Omental fat pad (tissue), 4 donors: ENCODE data around the gene IGSF9B. TPM values are rescaled to one million over a fixed set of nuclear protein-coding genes. Genes with fewer than 3 reads are reported as not detected.

Experiments used
- ATAC-seq: fragments of 150-250 bp; one replicate; pipeline ENCODE4 v1.9.1; 2016; ENCODE audit warnings: mild to moderate bottlenecking, moderate library complexity; ENCODE audit not compliant: low FRiP score
- DNase-seq: peaks from one replicate; pipeline ENCODE4 v3.0.0-alpha.2; 2019; ENCODE audit warnings: low spot score
- total RNA-seq, 4 donors: library from RNA; depleted of rRNA; stranded (reverse); fragments of >200 nt; gene quantifications; one replicate each; pipeline ENCODE4 v1.1.0, GENCODE V29; 2016
- TF ChIP-seq, protein P1 (sequence below), 3 donors: fragments of 450-650 bp; IDR thresholded peaks; one replicate each; pipeline ENCODE4 v1.5.1; 2016 to 2017; ENCODE audit warnings: antibody characterized with exemption in 3 of 3, mild to moderate bottlenecking in 3 of 3, moderate library complexity in 2 of 3

The IGSF9B gene
- total RNA-seq, 4 donors from 2014 or later = 2.0 to 29.7 (median 6.6) TPM

DNA sequence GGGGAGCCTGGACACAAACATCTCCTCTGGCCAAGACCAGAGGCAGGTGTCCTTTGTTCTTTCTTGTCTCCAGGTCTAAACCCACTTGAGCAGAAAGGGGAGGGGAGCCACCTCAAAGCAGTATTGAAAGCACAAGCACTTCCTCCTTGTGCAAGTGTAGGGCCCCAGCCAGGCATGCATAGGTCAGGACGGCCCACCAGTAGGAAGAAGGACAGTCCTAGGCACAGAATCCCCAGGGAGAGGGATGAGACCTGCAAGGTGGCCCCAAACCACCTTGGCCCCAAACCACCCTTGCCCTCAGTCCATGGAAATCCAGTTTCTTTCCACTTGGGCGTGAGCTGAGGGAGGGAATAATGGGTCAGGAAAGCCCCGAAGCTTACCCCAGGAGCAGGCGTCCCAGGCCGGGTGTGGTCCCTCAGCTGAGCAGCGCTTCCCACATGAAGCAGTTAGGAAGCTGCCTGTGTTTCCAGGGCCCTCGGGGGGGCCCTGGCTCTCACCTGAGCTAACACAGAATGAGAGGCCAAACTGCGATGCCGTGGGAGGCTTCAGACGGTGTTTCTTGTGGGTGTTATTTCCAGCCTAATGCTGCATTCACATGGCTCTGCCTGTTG is 20.4 kb upstream of the IGSF9B start:
- DNase-seq (no peak), ATAC-seq (no peak)
- TF ChIP-seq, protein P1, sequence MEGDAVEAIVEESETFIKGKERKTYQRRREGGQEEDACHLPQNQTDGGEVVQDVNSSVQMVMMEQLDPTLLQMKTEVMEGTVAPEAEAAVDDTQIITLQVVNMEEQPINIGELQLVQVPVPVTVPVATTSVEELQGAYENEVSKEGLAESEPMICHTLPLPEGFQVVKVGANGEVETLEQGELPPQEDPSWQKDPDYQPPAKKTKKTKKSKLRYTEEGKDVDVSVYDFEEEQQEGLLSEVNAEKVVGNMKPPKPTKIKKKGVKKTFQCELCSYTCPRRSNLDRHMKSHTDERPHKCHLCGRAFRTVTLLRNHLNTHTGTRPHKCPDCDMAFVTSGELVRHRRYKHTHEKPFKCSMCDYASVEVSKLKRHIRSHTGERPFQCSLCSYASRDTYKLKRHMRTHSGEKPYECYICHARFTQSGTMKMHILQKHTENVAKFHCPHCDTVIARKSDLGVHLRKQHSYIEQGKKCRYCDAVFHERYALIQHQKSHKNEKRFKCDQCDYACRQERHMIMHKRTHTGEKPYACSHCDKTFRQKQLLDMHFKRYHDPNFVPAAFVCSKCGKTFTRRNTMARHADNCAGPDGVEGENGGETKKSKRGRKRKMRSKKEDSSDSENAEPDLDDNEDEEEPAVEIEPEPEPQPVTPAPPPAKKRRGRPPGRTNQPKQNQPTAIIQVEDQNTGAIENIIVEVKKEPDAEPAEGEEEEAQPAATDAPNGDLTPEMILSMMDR (IDR thresholded peaks at IDR 0.05) = no peak

DNA sequence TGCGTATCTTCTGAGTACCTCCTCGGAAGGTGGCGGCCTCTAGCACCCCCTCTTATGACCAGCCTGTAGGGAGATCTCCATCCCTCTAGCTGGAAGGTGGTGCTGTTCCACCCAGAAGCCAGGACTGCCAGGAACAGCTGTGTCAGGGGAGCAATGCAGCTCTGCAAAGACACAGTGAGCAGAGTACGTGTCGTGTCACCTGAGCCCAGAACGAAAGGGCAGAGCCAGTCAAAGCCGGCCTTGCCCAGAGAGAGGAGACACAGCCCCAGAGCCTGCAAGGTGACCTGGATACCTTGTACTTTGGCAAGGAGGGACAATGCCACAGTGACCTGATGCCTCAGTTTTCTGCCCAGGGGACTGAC is 18.7 kb upstream of the IGSF9B start:
- DNase-seq (no peak), ATAC-seq (no peak)
- TF ChIP-seq, protein P1 (IDR thresholded peaks at IDR 0.05) = no peak

DNA sequence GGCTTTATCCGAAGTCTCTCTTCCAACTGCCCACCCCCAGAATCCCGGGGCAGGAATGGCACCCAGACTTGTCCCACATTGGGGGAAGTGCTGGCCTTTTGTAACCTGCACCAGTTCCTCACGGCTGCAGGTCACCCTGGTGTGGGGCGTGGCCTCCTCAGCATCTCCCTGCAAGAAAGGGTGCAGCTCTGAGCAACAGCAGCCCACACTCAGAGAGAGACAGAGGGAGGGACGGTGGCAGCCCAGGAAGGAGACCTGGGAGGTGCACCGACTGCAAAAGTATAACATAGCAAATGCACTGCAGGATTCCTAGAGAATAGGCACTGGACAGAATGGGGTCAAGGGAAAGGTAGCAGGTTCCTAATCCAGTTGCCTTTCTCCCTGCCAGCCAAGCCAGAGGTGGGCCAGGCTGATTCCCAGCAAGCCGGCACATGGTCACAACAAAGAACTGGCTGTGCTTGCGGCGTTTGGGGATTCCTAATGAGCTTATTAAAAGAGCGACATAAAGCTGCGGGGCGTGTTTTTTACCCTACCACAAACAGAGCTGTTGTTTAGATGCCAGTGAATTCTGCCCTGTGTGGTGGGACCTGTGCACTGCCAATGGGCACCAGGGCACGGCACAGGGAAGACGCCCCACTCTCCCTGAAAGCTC is 18.2 kb upstream of the IGSF9B start:
- ATAC-seq = no peak
- DNase-seq = no peak
- TF ChIP-seq, protein P1 (IDR thresholded peaks at IDR 0.05) = no peak

DNA sequence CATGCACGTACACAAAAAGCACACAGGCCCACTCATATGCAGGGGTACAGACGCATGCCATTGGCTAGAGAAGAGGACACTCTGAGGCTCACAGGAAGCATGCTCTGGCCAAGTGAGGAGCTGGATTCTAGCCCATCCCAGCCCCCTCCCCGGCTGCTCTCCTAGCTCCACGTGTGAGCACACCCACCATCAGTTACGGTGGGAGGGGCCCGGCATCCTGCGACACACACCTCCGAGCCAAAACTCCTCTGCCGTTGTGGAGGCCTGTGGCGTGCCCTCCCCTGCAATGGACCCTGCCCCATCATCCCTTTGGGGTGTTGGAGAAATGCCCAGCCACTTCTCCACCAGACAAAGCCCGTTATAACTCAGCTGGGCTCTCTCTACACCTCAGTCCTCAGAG is 15.1 kb upstream of the IGSF9B start:
- no peak for ATAC-seq
- TF ChIP-seq, protein P1 (IDR thresholded peaks at IDR 0.05) = no peak
- no peak for DNase-seq

DNA sequence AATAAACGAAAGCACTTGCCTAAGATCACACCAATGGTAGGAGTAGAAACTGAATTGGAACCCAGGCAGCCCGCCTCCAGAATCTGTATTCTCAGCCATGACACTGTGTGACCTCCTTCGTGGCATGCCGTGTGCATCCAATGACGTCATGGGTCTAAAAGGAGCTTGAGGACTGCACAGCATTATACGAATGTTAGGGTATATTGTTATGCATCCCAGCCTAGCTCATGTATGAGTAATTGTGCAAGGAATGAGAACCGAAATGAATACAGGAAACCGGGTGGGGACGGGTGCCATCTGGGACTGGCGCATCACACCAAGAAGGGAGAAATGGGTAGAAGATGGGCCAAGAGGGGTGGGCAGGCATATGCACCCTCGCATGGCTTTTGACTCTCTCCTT is 12.3 kb upstream of the IGSF9B start:
- no peak for ATAC-seq
- DNase-seq = no peak
- TF ChIP-seq, protein P1 (IDR thresholded peaks at IDR 0.05) = no peak

DNA sequence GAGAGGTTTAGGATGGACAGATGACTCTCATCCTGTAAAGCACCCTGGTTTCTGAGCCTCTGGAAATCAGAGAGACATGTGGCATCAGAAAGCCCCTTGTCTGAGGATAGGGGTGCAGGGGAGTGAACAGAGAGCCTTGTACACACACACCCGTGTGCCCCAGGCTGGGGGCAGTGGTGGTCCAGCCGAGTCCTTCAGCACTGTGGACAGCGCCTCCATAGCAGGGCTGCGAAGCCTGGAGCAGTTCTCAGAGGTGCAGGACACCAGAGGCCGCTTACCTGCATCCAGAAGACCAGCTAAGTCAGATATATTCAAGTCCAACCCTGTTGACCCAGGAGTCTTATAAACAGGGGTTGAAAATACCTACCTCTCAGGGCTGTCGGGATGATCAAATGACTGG is 11.5 kb upstream of the IGSF9B start:
- ATAC-seq (no peak), DNase-seq (no peak)
- TF ChIP-seq, protein P1 (IDR thresholded peaks at IDR 0.05) = no peak

DNA sequence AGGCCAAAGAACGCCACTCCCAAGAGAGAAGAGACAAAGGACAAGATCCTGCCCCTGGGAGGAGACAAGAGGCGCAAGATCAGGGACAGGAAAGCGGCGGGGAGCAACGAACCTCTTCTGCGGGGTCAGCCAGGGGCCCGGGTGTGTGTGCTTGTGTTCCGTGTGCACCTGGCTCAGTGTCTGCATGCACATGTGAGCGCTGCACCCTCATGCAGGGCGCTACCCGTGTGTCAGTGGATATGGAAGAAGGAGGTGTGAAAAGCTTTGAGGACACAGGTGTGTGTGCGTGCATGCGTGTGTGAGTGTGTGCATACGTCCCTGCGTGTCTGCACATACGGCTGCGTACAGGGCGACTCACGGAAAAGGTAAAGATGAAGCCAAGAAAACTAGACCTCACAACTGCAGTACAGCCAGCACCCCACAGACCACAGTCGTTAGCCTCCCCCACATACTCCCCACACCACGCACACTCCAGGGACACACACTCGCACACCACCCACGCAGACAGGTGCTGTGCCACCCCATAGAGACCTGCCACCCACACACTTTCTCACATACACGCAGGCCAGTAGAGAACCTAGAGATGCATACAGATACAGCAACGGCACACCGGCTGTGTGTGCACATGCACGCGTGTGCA is 11.0 kb upstream of the IGSF9B start:
- TF ChIP-seq, protein P1 (IDR thresholded peaks at IDR 0.05) = no peak
- no peak for ATAC-seq
- DNase-seq = no peak
